ENCODE data around the gene NR2F1-AS1.
A peak's percentile ranks its signal among the peaks of the same experiment; 100 is the strongest.
"Not testable (repeated sequence)": the region's sequence is repeated elsewhere in the genome, so short reads cannot be mapped to it uniquely, and the experiment has no call there.

Gene NR2F1-AS1

GRCh38 chr5:93575461-93576414, 5.3 kb downstream of the NR2F1-AS1 start:
- no peak for DNase-seq

DNA sequence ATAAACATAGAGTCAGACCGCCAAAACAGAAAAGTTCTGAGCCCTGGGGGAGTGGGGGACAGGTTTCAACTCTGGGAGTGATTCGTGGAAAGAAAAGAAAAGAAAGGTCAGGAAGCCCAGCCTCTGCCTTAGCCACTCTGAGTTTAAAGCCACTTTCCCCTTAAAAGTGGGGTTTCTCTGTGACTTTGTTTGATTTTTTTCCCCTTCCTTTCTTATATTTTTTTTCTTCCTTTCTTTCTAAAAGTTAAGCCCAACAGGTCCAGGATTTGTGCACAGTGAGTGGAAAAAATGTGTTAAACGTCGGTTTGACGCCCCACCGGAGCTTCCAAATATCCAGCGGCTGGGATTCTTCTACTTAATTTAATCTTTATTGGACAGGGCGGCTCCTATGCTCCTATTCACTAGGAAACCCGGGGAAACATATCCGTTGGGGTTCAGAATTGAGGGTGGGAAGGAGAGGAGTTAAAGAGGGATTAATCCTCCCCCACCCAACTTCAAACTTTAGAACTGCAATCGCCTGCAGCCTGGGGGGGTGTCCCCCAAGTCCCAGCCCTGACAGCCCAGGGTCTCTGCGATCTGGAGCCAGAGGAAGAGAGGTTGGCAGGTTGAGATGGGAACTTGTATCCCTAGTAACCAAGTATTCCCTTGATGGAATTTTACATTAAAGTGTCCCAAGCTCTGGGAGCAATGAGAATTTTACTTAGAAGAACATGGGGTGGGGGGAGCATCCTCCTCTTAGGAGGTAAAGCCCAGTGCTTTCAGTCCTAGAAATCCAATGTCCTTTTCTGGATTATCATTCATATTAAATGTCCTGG, 6.3 kb downstream of the NR2F1-AS1 start:
- DNase-seq, result no peak

DNA sequence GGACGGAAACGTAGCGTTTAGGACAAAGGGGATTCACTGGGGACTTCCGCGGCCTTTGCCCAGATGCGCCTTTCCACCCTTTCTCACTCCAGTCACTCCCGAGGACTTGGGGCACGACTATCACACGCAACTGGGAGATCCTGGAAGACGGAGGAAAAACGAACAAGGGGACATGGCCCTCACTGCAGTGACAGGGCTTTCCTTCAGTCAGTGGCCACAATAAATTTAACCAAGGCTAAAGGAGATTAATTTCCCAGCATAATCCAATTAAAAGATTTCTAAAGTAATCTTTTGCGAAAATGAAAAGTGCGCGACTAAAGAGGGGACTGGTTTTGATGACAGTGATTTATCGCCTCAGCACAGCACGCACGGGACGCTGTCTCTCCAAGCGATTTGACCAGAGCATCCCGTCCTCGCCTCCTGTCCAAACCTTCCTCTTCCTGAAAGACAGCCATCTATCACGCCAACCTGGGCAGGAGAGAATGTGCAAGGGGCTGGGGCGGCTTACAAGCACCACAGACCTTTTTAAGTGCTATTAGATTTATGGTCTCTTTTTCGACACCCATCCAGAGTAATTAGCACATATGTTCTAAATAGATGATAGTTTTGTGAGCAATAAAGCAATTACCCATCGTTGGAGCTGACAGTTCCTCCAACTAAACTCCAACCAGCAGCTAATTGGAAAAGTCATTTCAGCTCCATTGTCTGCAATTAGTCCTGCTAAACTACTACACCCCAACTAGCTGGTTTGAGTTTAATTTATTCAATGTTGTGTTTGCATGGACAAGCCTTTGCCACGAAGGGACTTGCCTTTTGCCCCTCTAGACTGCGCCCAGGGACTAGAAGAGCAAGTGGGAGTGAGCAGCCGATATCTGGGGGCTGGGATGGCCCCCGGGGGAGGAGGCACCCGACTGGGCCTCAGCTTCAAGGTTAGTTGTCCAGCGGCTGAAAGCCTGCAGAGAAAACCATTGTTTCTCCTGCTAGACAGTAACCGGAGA, 7.4 kb downstream of the NR2F1-AS1 start:
- DNase-seq, result no peak

GRCh38 chr5:93572608-93573353, 8.2 kb downstream of the NR2F1-AS1 start:
- peak; percentile 12 for DNase-seq

DNA sequence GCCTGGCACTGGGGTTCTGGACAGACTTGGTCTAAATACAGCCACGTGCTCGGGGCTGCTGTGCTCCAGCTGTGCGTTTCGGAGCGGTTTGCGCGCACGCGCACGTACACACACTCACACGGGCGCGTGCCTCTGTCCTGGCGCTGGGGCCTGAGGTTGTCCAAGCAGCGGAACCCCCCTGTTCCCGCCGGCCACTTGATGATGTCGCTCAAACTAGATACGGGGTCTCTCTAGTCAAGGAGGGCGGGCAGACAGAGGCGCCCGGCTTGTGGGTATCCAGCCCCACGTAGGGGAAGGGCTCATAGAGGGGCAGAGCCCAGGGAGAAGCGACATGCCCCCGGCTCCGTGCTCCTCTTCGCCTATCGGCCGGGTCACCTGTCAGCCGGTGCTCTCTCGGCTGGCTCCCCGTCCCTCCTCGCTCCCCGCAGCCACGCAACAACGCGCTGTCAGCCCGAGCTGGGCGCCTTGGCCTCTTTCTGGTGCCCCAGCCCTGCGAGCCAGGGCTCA, 8.9 kb downstream of the NR2F1-AS1 start:
- no peak for DNase-seq

GRCh38 chr5:93571114-93571949, 9.7 kb downstream of the NR2F1-AS1 start:
- no peak for DNase-seq

DNA sequence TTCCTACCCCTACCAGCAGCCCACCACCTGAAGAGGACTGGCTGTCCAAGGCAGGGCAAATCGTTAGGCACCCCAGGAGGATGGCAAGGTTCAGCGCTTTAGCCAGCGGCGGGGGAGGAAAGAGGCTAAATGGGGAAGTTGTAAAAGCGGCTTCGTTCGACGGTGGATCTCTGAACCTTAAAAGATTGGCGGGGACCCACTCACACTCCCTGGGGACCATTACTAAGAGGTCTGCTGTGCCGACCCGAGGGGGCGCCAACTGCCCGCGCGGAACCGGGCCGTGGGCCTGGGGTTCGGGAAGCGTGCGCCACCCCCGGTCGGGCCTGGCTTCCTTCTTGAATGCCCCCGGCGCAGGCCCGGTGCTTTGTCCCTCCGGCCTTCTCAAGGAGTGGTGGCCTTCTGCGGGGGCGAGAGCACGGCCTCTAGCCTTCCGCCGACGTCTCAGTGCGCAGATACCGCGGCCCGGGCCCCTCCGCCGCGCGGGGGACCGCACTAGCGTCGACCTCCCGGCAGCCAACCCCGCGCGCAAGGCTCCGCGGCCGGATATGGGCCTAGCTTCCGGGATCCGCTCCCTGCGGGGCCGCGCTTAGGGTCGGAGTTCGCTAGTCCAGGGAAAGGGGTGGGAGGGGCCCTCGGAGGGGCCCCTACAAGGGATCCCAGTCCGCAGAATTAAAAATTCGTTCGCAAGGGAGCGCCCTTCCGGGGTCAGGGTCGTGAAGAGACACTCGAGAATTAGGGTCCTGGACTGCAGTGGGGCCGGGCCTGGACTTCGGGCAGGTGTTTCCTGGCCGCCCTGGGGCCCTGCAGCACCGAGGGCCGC, 10.5 kb downstream of the NR2F1-AS1 start:
- no peak for DNase-seq

GRCh38 chr5:93569300-93570160, 11.5 kb downstream of the NR2F1-AS1 start:
- DNase-seq, result no peak

DNA sequence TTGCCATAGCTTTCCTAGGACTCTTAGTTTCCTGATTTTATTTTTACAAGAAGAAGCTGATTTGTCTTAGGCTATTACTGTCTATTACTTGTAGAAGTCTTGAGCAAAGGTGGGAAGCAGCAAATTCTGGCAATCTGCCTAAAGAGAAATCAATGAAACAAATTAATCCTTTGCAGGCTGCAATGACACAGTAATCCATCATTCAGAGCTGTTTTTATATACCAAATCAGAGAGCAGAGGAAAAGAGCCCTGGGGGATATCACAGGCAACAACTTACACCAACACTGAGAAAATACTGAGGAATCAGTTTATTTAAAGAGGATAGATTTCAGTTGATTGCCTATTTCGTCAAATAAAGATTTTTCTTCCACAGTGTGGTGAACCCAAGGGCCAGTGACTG, 13.6 kb downstream of the NR2F1-AS1 start:
- DNase-seq, result no peak

DNA sequence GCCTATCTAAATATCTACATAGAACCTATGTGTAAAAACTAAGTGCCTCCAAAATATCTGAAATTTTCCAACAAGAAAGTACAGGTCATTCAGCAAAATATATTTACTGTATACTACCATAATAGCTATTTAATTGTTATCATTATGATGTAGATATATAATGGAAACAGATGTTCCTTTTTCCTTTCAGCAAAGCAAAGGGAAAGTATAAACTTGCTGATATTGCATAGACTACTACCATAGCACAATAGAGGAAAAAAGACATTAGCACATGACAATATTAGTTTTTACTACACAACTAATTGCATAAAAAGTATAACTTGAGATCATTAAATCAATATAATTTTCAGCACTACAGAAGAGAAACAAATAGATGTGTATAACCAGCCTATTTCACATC, 14.9 kb downstream of the NR2F1-AS1 start:
- no peak for DNase-seq

DNA sequence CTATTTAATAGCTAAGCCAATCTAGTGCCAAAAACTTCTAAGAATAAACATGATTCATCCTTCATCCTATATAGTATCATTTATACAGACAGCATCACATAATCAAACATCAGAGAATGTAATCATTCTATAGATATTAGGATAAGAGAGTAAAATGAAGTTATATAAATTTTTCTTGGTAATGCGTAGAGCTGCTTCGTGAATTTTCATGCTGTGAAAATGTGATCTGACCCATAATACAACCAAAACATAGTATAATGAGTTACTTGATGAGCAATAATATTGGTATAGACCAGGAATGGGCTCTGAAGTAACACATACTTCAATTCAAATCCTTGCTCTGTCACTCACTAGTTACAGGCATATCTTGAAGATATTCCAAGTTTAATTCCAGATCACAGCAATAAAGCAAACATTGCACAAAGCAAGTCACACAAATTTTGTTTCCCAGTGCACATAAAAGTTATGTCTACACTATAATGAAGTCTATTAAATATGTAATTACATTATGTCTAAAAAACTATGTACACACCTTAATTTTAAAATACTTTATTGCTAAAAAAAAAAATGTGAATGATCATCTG, 23.9 kb downstream of the NR2F1-AS1 start:
- no peak for DNase-seq

DNA sequence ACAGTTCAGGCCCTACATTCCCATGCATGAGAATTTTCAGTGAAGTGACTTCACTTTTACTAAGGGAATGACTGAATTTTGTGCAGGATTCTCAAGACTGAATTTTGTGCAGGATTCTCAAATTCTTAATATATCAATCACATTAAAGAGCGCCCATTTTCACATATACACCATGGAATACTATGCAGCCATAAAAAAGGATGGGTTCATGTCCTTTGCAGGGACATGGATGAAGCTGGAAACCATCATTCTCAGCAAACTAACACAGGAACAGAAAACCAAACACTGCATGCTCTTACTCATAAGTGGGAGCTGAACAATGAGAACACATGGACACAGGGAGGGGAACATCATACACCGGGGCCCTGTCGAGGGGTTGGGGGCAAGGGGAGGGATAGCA, 31.4 kb downstream of the NR2F1-AS1 start:
- DNase-seq, result not testable (repeated sequence)

DNA sequence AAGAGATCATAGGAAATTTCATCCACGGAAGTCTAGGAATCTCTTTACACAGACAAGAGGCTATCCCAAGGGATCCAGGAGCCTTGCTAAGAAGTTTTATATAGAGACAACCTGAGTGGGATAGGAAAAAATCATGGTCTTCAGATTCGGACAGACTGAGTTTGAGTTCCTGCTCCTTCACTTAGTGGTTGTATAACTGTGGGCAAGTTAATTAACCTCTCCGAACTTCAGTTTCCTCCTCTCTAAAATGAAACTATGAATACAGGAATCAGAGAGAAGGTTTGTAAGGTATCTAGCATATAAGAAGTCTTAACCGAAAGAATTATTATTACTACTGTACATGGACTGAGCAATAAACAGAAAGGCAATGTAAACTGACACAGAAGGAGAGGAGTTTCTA, 35.1 kb downstream of the NR2F1-AS1 start:
- no peak for DNase-seq

GRCh38 chr5:93532370-93532769, 48.6 kb downstream of the NR2F1-AS1 start:
- peak; percentile 12 for DNase-seq

DNA sequence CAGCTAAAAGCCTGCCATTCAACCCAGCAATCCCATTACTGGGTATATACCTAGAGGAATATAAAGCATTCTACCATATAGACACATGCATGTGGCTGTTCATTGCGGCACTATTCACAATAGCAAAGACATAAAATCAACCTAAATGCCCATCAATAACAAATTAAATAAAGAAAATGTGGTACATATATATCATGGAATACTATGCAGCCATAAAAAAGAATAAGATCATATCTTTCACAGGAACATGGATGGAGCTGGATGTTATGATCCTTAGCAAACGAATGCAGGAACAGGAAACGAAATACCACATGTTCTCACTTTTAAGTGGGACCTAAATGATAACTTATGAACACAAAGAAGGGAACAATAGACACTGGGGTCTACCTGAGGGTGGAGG, 59.2 kb downstream of the NR2F1-AS1 start:
- DNase-seq, result not testable (repeated sequence)

DNA sequence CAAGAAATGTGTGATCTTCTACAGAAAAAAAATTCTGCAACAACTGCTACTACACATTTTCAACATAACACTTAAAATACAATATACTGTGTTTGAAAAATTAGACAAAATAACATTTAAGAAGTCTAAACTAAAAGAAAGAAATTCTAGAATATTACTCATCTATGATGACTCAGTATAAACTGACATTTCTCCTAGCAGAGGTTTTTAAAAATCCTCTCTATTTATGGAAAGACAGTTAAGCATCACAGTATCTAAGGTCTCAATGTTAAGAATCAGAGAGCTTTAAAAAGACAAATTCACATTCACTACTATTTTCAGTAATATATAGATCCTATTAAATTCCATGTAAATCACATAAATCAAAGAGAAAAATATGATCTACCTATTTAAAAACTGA, 61.3 kb downstream of the NR2F1-AS1 start:
- peak; percentile 4 for DNase-seq

DNA sequence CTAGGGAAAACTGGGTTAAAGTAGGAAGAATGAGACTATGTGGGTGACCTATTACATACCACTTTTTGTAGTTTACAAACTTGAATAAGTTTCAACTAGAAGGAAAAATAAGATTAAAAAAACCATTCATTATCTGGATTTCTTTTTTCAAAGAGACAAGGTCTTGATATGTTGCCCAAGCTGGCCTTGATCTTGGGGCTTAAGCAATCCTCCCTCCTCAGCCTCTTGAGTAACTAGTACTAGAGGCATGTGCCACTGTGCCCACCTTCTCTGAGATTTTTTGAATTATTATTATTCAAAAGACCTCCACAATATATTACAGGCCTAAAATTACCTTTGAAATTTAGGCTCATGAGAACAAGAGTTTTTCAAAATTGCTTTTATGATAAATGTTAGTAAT, 63.2 kb downstream of the NR2F1-AS1 start:
- DNase-seq, result no peak

GRCh38 chr5:93513298-93513697, 67.7 kb downstream of the NR2F1-AS1 start:
- no peak for DNase-seq
